GM21529 (cell line): ENCODE data around the gene IFI35.
"Not testable (repeated sequence)": the region's sequence is repeated elsewhere in the genome, so short reads cannot be mapped to it uniquely, and the experiment has no call there.

Experiments used
- ATAC-seq: cut with Tn5 transposase; IDR thresholded peaks from one replicate; pipeline ENCODE4 v1.9.1; 2021; ENCODE audit not compliant: unreplicated experiment

The IFI35 gene

GRCh38 chr17:43051969-43052368, 45.4 kb downstream of the IFI35 start:
- no peak for ATAC-seq

DNA sequence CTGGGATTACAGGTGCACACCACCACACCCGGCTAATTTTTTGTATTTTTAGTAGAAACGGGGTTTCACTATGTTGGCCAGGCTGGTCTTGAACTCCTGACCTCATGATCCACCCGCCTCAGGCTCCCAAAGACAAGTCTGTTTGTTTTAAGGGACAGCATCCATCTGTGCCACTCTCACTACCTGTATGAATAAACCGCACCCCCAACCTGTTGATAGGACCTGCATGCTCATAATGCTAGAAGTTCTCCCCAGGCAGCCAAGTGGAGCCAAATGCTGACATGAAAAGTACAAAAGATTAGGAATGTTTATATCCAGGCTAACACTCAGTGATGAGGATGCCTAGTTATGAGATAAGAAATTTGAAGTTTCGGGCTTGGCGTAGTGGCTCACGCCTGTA, 46.4 kb downstream of the IFI35 start:
- ATAC-seq: not testable (repeated sequence)

DNA sequence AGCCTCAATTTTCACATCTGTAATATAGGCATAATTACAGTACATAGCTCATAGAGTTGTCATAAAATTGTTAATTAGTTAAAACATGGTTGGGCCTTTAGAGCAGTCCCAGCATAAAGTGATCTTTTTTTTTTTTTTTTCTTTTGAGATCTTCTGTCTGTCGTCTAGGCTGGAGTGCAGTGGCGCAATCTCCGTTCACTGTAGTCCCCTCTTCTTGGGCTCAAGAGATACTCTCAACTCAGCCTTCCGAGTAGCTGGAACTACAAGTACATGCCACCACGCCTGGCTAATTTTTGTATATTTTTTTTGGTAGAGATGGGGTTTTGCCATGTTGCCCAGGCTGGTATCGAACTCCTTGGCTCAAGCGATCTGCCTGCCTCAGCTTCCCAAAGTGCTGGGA, 49.5 kb downstream of the IFI35 start:
- no peak for ATAC-seq

DNA sequence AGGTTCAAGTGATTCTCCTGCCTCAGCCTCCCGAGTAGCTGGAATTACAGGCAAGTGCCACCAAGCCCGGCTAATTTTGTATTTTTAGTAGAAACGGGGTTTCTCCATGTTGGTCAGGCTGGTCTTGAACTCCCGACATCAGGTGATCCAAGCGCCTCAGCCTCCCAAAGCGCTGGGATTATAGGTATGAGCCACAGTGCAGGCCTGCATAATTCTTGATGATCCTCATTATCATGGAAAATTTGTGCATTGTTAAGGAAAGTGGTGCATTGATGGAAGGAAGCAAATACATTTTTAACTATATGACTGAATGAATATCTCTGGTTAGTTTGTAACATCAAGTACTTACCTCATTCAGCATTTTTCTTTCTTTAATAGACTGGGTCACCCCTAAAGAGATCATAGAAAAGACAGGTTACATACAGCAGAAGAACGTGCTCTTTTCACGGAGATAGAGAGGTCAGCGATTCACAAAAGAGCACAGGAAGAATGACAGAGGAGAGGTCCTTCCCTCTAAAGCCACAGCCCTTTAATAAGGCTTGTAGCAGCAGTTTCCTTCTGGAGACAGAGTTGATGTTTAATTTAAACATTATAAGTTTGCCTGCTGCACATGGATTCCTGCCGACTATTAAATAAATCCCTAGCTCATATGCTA, 56.5 kb downstream of the IFI35 start:
- ATAC-seq: no peak
